HG02623 (cell line): ENCODE results near the gene DHRS7B.

Source experiments
- ATAC-seq: cut with Tn5 transposase; IDR thresholded peaks from one replicate; pipeline ENCODE4 v1.9.1; 2021; ENCODE audit warnings: moderate library complexity; ENCODE audit not compliant: unreplicated experiment

Gene DHRS7B

DNA sequence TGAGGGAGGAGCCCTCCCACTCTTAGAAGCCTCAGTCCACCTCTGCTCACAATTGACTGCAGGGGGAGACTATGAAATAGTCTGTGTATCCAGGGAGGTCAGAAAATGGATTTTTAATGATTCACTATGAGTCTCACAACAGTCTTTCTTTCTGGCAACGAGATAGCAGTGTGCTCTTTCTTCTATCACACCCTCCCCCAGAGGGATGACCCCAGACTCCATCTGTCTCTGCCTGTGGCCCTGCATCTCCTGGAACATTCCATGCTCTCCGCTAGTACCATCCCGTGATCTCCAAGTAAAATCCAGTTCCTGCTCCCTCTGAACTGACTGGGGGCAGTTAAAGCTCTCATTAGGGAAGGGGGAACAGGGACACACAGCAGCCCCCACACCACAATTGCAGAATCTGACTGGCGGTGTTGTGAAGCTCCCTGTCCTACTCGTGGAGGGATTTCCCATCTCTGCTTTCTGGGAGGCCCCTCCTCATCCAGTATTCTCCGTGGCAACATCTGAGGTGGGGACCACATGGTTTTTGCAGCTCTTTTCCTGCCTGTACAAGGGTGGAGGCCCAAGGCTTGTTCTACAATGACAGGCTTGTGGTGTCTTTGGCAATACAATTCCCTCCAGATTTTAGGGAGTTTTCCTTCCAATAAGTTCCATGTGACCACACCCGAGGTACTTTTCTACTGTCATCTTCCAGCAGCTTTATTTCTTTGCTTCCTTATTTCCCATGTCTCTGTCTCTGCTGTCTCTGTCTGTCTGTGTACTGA is 107.0 kb downstream of the DHRS7B start:
- ATAC-seq: no peak

DNA sequence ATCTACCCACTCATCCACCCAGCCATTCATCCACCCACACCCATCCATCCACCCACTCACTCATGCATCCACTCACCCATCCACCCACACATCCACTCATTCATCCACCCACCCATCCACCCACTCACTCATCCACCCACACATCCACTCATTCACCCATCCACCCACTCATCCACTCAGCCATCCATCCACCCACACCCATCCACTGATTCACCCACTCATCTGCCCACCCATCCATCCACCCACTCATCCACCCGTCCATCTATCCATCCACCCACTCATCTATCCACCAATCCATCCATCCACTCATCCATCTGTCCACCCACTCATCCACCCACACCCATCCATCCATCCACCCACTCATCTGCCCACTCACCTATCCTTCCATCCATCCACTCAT is 109.2 kb downstream of the DHRS7B start:
- no peak for ATAC-seq

DNA sequence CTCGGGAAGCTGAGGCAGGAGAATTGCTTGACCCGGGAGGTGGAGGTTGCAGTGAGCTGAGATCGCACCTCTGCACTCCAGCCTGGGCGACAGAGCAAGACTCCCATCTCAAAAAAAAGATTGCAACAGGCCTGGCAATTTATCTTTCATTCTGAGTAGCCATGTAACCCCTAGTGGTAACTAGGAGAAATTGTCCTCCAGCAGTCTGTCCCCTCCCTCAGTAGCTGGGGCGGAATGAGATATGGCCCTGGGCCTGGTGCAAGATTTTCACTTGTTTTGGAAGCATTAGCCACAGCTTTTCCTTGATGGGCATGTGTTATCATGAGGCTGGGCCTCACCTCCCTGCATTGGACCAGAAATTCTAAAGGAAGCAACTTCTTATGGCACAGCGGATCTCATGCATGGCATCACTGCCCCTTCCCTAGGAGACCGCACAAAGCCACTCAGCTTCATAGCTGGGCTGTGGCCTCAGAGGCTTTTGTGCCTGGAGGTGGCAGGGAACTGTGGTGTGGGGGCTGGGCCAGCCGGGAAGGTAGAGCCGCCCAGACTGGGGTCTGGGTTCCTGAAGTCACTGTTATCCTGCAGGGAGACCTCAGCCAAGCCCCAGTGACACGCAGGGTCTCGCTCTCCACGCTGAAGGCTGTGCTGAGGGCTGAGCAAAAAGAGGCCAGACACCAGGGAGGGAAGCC is 113.1 kb downstream of the DHRS7B start:
- no peak for ATAC-seq

DNA sequence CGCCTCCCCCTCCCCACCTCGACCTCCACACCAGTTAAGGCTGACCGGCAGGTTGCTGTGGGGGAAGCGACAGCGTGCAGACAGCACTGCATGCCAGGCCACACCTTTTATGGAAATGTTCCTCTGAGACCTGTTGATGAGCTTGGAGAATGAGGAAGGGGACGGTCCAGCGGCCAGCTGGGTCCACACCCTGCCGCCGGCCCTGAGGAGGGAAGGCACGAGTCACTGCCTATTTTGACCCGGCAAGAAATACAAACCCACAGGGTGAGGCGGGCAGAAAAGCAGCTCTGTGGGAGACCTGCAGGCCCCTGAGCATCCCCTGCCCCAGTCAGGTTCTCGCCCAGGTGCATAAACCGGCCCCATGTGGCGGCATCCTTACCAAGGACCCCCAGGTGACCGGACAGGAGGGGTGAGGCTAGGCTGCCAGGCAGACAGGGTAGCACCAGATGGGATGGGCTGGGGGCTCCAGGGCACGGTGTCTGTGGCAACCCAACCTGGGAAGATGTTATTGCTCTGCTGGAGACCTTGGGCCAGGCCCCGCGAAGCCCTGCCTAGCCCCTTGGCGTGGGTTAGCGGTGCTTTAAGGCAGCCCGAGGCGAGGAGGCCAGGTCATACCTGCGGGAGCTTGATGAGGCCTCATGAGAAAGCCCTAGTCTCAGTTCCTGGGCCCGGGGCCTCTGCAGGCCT is 113.7 kb downstream of the DHRS7B start:
- ATAC-seq: no peak
